Ramos (cell line): Measurements from ENCODE around the gene TFB2M.
"Not testable (repeated sequence)": the region's sequence is repeated elsewhere in the genome, so short reads cannot be mapped to it uniquely, and the experiment has no call there.

Experiments
- in situ Hi-C: fragments of 300-500 bp; cut with MboI; formaldehyde crosslinking; loops from one replicate; pipeline ENCODE4 v1.14.3; 2022; ENCODE audit warnings: low sequenced_read_pairs; ENCODE audit not compliant: unreplicated experiment

The TFB2M gene

GRCh38 chr1:246583448-246584185 is 17.6 kb upstream of the TFB2M start:
- in situ Hi-C loops = no loop called here

GRCh38 chr1:246583056-246583440 is 17.0 kb upstream of the TFB2M start:
- in situ Hi-C loops = no loop called here

GRCh38 chr1:246582301-246583055 is 16.4 kb upstream of the TFB2M start:
- in situ Hi-C loops = no loop called here

GRCh38 chr1:246580497-246581370 is 14.7 kb upstream of the TFB2M start:
- in situ Hi-C loops = no loop called here

- in situ Hi-C loops = no loop called here
These were observed 13.8 kb upstream of the TFB2M start for GRCh38 chr1:246579818-246580217.

GRCh38 chr1:246577720-246578106 is 11.7 kb upstream of the TFB2M start:
- in situ Hi-C loops = no loop called here

- in situ Hi-C loops = no loop called here
These were observed 11.1 kb upstream of the TFB2M start for GRCh38 chr1:246577082-246577719.

GRCh38 chr1:246576709-246577032 is 10.6 kb upstream of the TFB2M start:
- in situ Hi-C loops = no loop called here

GRCh38 chr1:246573491-246573890 is 7.4 kb upstream of the TFB2M start:
- in situ Hi-C loops = no loop called here

GRCh38 chr1:246572785-246573184 is 6.7 kb upstream of the TFB2M start:
- in situ Hi-C loops = no loop called here

GRCh38 chr1:246571953-246572352 is 5.9 kb upstream of the TFB2M start:
- in situ Hi-C loops = no loop called here

GRCh38 chr1:246571309-246571708 is 5.2 kb upstream of the TFB2M start:
- in situ Hi-C loops = not testable (repeated sequence)

GRCh38 chr1:246569248-246570238 is 3.5 kb upstream of the TFB2M start:
- in situ Hi-C loops = no loop called here

- in situ Hi-C loops = no loop called here
These were observed 1.7 kb upstream of the TFB2M start for GRCh38 chr1:246567646-246568235.

- in situ Hi-C loops = no loop called here
These were observed 968 bp upstream of the TFB2M start for GRCh38 chr1:246566813-246567645.

GRCh38 chr1:246565751-246566127 is 322 bp downstream of the TFB2M start:
- in situ Hi-C loops = no loop called here

GRCh38 chr1:246564839-246565750 is 966 bp downstream of the TFB2M start:
- in situ Hi-C loops = no loop called here
